ENCODE results near the gene ZNF593OS.

ZNF593OS gene

DNA sequence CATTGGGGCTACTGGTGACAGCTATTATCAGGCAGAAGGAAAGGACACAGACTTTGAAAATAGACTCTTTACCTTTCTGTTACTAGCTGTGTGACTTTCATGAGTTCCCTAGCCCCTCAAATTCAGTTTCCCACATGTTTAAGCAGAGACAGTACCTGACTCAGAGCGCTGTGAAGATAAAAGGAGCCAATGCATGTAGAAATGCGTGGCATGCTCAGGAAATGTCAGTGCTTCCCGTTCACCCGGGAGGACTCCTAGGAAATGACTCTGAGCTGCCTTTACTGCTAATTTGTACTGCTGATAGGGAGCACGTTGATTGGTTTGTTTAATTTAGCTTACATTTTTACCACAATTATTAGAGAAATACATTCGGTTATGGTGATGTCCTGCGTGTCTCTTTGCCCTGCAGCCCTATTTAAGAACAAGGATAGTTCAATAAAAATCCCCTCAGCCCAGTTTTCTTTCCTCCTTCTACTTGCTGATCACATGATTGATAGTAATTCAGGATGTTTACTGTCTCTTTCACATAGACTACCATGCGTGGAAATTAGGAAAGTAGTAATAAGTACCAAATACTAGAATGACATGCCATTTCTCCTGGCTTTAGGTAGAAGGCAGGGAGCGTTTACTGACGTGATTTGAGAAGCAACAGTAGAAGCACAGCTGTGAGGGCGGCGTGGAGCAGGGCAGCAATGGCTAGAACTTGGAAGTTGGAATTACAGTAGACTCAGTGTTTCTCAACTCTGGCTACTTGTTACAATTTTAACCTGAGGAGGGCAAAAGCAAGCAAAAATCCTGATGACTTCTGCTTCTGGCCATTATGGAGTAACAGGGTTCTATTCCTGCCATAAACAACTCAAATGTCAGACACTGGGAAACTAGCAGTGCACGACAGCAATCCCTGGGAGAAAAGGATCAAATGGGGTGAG, 44.1 kb downstream of the ZNF593OS start:
- DNase-seq (ENCODE audit: extremely low read depth in 1 of 2, low read depth in 1 of 2): no peak

DNA sequence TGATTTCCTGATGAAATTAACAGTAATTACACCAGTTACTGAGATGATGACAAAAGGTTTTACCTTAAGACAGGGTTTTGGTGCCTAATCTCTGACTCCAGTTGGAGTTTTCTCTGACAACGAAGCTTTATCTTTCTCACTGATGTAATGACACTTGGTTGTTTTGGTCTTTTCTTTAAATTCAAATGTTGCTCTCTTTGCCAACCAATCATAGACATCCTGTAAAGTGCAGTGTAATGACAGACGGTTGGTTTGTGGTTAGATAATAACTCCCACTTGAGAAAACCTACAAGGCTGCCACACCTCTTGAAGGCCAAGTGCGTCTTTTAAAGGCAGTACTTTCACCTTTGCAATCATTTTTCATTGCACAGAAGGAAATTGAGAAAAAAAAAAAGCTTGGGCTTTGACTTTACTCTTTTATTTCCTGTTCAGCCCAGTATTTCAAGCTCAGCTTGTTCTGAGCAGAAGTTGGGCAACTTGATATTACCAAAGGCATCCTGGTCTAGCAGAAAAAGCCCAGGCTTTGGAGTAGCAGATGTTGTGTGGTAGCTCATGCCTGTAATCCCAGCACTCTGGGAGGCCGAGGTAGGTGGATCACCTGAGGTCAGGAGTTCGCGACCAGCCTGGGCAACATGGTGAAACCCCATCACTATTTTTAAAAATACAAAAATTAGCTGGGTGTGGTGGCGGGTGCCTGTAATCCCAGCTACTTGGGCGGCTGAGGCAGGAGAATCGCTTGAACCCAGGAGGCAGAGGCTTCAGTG, 45.1 kb downstream of the ZNF593OS start:
- no peak for DNase-seq (ENCODE audit: extremely low read depth in 1 of 2, low read depth in 1 of 2)

DNA sequence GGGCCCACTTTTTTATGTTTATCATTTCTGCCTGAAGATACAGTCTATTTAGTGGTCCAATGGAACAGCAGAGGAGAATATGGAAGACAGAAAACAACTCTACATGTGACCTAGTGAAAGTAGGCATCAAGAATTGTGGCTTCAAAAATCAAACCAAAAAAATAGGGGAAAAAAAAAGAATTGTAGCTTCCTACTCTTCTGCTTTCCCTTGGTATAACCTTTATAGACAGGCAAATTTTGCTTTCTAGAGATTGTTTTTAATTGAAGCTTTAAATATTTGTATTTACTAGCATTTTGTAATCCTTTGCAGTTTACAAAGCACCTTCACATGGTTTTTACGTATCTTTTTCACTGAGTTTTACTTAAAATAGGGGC, 45.7 kb downstream of the ZNF593OS start:
- no peak for DNase-seq (ENCODE audit: extremely low read depth in 1 of 2, low read depth in 1 of 2)

DNA sequence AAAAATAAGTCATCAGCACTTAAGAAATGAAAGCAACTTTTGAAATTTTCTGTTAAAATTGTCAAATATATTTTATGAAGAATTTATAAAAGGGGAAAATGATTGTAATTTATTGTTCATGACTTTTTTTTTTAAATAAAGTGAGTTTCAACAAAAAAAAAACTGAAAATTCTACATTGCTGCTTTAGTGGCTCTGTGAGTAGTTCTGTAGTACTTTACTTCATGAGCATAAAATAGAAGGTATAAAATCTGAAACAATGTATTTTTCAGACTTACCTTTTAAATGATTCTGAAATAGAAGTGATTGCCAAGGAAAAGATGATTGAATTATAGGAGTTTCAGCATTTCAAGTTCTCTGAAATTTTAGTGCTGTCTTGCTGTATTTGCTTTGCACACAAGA, 46.2 kb downstream of the ZNF593OS start:
- DNase-seq (ENCODE audit: extremely low read depth in 1 of 2, low read depth in 1 of 2): no peak

DNA sequence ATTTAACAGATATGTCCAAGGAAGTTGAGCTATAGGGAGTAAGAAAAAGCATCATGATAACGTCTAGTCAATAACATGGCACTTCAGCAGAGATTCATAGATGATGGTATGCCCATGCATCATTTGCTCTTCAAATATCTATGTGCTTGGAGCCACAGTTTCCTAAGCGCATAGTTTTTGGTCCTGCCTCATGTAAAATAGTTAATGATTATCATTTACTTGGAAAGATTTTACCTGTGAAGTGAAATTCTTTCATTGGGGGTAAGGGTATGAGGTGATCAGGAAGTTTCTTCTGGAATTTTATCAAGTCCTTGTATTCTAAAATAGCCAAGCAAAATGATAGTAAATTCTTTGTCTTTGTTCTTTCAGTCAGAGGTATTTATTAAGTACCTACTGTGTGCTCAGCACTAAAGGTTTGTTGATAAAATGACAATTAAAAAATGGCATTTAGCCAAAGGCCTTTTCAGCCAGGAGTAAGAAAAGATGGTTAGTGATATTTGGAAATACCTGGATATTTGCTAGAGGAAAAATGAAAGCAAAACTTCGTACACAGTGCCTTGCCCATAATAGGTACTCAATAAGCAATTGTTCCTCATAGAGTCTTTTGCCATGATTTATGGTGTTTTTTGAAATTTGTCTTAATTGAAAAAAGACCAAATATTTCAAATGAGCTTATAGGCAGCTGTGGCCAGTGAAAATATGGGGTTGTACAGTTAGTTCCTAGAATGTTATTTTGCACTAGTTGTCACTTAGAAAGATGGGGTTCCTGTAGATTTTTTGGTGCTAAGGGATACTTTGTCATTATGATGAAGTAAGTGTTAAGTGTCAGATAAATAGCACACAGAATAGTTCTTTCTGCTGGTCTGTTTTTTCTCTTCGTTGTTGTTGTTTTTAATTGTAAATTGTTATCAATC, 47.0 kb downstream of the ZNF593OS start:
- DNase-seq (ENCODE audit: extremely low read depth in 1 of 2, low read depth in 1 of 2): no peak

DNA sequence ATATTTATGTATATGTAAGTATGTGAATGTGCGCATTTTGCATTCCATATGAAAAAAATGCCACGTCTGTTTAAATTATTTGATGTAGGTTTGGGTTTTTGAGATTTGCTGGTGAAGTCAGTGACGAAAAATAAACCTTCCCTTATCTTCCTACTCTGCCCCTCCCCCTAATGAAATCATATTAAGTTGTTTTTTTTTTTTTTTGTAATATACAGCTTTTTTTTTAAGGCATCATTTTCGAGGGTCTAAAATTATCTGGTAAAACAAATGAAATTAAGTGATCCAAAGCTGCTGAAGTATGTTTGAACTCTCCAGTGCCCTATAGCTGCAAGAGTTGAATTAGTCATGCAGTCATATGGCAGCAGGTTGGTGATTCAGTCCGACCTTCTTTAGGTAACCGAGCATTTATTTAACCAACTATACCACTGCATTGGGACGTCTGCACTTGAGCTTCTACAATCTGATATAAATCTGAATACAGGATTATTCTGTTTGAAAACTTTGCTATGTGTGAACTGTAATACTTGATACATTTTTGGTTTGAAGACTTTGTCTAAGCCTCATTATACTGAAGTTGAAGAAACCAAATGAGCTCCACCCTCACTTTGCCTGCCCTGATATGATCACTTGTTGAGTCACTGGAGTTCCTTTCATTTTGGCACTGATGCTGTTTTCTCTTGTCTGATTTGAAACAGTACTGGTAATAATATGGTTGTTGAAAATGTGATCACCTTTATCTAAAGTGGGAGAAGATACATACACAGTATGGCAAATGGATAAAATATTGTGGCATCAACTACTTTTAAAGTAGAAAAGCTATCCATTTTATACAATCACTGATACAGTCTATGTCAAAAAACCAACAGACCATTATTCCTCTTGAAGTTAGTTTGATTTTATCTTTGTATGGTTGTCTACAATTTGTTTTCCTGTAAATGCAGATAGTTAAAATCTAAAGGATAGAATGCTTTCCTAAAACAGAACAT, 48.4 kb downstream of the ZNF593OS start:
- no peak for DNase-seq (ENCODE audit: extremely low read depth in 1 of 2, low read depth in 1 of 2)

DNA sequence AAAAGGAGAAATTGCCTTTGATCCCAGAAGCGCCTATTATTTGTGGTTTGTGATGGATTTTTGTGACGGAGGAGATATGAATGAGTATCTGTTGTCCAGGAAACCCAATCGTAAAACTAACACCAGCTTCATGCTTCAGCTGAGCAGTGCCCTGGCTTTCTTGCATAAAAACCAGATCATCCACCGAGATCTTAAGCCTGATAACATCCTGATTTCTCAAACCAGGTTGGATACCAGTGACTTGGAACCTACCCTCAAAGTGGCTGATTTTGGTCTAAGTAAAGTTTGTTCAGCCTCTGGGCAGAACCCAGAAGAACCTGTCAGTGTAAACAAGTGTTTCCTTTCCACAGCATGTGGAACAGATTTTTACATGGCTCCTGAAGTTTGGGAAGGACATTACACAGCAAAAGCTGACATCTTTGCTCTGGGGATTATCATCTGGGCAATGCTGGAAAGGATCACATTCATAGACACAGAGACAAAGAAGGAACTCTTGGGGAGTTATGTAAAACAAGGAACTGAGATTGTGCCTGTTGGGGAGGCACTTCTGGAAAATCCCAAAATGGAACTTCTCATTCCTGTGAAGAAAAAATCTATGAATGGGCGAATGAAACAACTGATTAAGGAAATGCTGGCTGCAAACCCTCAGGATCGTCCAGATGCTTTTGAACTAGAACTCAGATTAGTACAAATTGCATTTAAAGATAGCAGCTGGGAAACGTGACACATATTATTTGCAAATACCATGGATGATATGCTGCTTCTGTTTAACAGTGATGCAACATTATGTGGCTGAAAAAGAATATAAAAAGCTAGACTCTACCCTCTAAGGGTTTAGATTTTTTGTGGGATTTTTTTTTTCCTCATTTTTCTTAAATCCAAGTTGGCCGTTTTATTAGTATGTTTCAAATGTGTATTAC, 49.5 kb downstream of the ZNF593OS start:
- no peak for DNase-seq (ENCODE audit: extremely low read depth in 1 of 2, low read depth in 1 of 2)

DNA sequence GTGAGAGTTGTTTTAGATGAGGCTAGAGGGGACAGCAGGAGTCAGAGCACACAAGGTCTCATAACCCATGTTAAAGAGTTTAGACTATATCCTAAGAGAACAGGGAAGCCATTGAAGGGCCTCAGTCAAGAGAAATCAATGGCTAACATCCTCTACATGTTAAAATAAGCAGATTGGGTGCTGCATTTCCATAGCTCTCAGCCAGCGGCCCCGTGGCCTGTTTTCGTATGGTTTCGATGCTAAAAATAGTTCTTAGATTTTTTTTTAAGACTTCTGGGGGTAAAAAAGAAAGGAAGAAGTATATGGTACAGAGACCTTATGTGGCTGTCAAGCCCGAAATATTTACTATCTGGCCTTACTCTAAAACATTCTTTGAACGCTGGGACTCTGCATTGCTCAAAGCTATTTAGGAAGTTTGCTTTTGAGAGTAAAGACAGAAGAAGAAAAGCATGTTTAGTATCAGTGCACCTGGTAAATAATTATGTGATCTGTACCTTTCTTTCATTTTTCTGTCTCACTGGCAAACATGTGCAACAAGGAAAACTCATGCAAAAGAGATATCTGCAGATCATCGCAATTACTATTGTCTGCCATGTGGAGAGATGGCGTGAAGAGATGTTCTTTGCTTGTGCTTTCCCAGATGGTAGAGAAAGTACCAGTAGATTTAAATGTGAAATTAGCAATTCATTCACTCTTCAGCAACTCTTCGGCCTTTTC, 51.6 kb downstream of the ZNF593OS start:
- no peak for DNase-seq (ENCODE audit: extremely low read depth in 1 of 2, low read depth in 1 of 2)

Measured in stimulated activated CD8-positive, alpha-beta memory T cell treated with anti-CD3 and anti-CD28 coated beads, Interleukin-7, amount 100 ng/mL, for 48 hours (primary cell).